ENCODE measurements around the gene ARID5B. TPM values are rescaled to one million over a fixed set of nuclear protein-coding genes. Genes with fewer than 3 reads are reported as not detected.

ARID5B gene
- total and polyA plus RNA-seq, 7 donors, result 8.5 to 166 (median 75.9) TPM

GRCh38 chr10:61918140-61918539 is 16.6 kb downstream of the ARID5B start:
- no peak for TF ChIP-seq CTCF (IDR thresholded peaks at IDR 0.05)
- ATAC-seq, result no peak
- H3K4me1 ChIP-seq, result no peaks in the 10 kb centered on the region
- DNase-seq, result no peak
- H3K36me3 ChIP-seq (ENCODE audit: insufficient read depth in 1 of 2, low read depth in 1 of 2), result no peaks in the 10 kb centered on the region
- H3K9me3 ChIP-seq, result no peaks in the 10 kb centered on the region
- no peak overlapping the region for H3K27ac ChIP-seq
- H3K4me3 ChIP-seq, result no peak overlapping the region
- 98 to 100% (median 100%) methylated on average over 1 of the region's 1 CpG for WGBS, 3 donors
- intact Hi-C loops (cut with DNase I), result no loop called here
- no peaks in the 10 kb centered on the region for H3K27me3 ChIP-seq (ENCODE audit: insufficient read depth in 3 of 3, low read length in 2 of 3)

GRCh38 chr10:61918989-61919388 is 17.5 kb downstream of the ARID5B start:
- ATAC-seq (no peak), DNase-seq (no peak)
- no peak overlapping the region for H3K4me3 ChIP-seq
- no peaks in the 10 kb centered on the region for H3K36me3 ChIP-seq (ENCODE audit: insufficient read depth in 1 of 2, low read depth in 1 of 2)
- no peaks in the 10 kb centered on the region for H3K4me1 ChIP-seq
- WGBS, 3 donors, result 93 to 98% (median 96%) methylated on average over 4 of the region's 4 CpGs
- no peak for TF ChIP-seq CTCF (IDR thresholded peaks at IDR 0.05)
- H3K27me3 ChIP-seq (ENCODE audit: insufficient read depth in 3 of 3, low read length in 2 of 3), result no peaks in the 10 kb centered on the region
- intact Hi-C loops (cut with DNase I), result no loop called here
- no peaks in the 10 kb centered on the region for H3K9me3 ChIP-seq
- H3K27ac ChIP-seq, result no peak overlapping the region

- TF ChIP-seq CTCF (IDR thresholded peaks at IDR 0.05), result no peak
- Histone ChIP-seq H3K4me1 (no peaks in the 10 kb centered on the region), H3K27ac (no peak overlapping the region), H3K36me3 (ENCODE audit: insufficient read depth in 1 of 2, low read depth in 1 of 2) (no peaks in the 10 kb centered on the region), H3K27me3 (ENCODE audit: insufficient read depth in 3 of 3, low read length in 2 of 3) (no peaks in the 10 kb centered on the region), H3K9me3 (no peaks in the 10 kb centered on the region), H3K4me3 (no peak overlapping the region)
- intact Hi-C loops (cut with DNase I), result no loop called here
- ATAC-seq (no peak), DNase-seq (no peak)
- WGBS, 3 donors, result 78 to 83% (median 82%) methylated on average over 2 of the region's 2 CpGs
Measured at GRCh38 chr10:61919646-61920215, 18.2 kb downstream of the ARID5B start.

- ATAC-seq, result no peak
Measured at GRCh38 chr10:61921143-61921542, 19.6 kb downstream of the ARID5B start.

More at GRCh38 chr10:61921143-61921542, 19.6 kb downstream of the ARID5B start:
- intact Hi-C loops (cut with DNase I), result no loop called here
- Histone ChIP-seq H3K4me1 (no peaks in the 10 kb centered on the region), H3K4me3 (no peak overlapping the region), H3K27ac (no peak overlapping the region), H3K36me3 (ENCODE audit: insufficient read depth in 1 of 2, low read depth in 1 of 2) (no peaks in the 10 kb centered on the region), H3K27me3 (ENCODE audit: insufficient read depth in 3 of 3, low read length in 2 of 3) (no peaks in the 10 kb centered on the region), H3K9me3 (no peaks in the 10 kb centered on the region)
- TF ChIP-seq CTCF (IDR thresholded peaks at IDR 0.05), result no peak
- no peak for DNase-seq
- WGBS, 3 donors, result 95 to 97% (median 96%) methylated on average over 2 of the region's 2 CpGs

All from psoas muscle (tissue), 8 donors.